ENCODE results near the gene PMP22.

The PMP22 gene

DNA sequence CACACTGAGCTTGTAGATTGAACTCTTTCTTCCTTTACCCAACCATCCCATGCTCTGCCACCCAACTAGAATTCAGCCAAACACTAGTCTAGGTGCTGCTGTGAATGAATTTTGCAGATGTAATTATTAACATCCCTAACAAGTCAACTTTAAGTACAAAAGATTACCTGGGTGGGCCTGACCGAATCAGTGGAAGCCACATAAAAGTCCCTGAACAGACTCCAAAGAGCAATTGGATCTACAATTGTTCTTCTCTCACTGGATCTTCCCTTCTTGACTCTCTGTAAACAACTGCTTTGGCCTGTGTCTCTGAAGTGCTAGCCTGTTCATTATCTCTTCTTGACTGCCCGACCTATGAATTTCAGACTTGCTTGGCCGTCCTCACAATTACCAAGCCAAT lies 67.9 kb downstream of the PMP22 start:
- Histone ChIP-seq H3K9me3 (ENCODE audit: severe bottlenecking) (no peaks in the 10 kb centered on the region), H3K4me3 (ENCODE audit: severe bottlenecking) (no peak overlapping the region), H3K4me1 (ENCODE audit: insufficient read depth, poor library complexity, severe bottlenecking) (no peaks in the 10 kb centered on the region), H3K36me3 (ENCODE audit: low read depth) (no peaks in the 10 kb centered on the region), H3K27ac (ENCODE audit: poor library complexity, severe bottlenecking) (no peak overlapping the region), H3K27me3 (ENCODE audit: insufficient read depth, poor library complexity, severe bottlenecking) (peaks cover 3% of the 10 kb centered on the region)
- DNase-seq (ENCODE audit: low spot score) (no peak), ATAC-seq (ENCODE audit: low read depth) (no peak)
- TF ChIP-seq, protein P1, sequence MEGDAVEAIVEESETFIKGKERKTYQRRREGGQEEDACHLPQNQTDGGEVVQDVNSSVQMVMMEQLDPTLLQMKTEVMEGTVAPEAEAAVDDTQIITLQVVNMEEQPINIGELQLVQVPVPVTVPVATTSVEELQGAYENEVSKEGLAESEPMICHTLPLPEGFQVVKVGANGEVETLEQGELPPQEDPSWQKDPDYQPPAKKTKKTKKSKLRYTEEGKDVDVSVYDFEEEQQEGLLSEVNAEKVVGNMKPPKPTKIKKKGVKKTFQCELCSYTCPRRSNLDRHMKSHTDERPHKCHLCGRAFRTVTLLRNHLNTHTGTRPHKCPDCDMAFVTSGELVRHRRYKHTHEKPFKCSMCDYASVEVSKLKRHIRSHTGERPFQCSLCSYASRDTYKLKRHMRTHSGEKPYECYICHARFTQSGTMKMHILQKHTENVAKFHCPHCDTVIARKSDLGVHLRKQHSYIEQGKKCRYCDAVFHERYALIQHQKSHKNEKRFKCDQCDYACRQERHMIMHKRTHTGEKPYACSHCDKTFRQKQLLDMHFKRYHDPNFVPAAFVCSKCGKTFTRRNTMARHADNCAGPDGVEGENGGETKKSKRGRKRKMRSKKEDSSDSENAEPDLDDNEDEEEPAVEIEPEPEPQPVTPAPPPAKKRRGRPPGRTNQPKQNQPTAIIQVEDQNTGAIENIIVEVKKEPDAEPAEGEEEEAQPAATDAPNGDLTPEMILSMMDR (IDR thresholded peaks at IDR 0.05; ENCODE audit: poor library complexity, severe bottlenecking) = no peak

DNA sequence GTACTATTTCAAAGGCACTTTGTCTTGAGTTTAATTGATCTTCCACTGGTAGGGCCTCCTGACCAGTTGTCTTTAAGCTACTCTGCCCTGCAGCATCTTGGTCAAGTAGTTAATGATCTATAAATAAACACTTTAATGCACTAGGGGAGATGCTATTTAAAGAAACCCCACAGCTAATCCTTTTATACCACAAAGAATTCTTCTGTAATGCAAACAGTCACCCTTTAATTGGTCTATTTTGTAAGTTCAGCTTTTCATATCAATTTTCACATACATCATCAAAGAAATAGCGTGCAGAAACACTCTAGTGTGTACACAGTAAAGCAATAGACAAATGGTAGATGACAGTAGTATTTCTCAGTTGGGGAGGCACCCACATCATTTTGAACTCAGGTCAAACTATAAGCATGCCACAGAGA lies 70.3 kb downstream of the PMP22 start:
- TF ChIP-seq, protein P1 (IDR thresholded peaks at IDR 0.05; ENCODE audit: poor library complexity, severe bottlenecking) = no peak
- Histone ChIP-seq H3K4me1 (ENCODE audit: insufficient read depth, poor library complexity, severe bottlenecking) (no peaks in the 10 kb centered on the region), H3K27me3 (ENCODE audit: insufficient read depth, poor library complexity, severe bottlenecking) (peaks cover 3% of the 10 kb centered on the region), H3K9me3 (ENCODE audit: severe bottlenecking) (no peaks in the 10 kb centered on the region), H3K4me3 (ENCODE audit: severe bottlenecking) (no peak overlapping the region), H3K27ac (ENCODE audit: poor library complexity, severe bottlenecking) (no peak overlapping the region), H3K36me3 (ENCODE audit: low read depth) (no peaks in the 10 kb centered on the region)
- no peak for ATAC-seq (ENCODE audit: low read depth)
- DNase-seq (ENCODE audit: low spot score) = no peak

DNA sequence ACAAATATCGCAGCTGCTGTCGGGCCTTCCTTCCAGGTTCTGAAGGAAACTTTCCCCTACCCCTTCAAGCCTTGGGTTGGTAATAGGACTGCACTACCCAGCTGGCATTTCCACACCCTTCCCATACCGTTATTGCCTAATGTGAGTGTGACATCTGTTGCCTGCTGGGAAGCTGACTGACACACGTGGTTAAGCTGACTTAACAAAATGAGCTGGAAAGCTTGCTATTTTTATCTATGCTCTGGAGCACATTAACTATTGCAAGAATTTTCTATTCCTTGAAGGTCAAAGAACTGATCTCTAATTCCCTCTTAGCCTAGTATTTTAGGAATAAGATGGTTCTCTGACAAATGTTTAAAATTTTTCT lies 79.5 kb downstream of the PMP22 start:
- Histone ChIP-seq H3K4me3 (ENCODE audit: severe bottlenecking) (no peak overlapping the region), H3K27ac (ENCODE audit: poor library complexity, severe bottlenecking) (no peak overlapping the region), H3K9me3 (ENCODE audit: severe bottlenecking) (no peaks in the 10 kb centered on the region), H3K27me3 (ENCODE audit: insufficient read depth, poor library complexity, severe bottlenecking) (no peaks in the 10 kb centered on the region), H3K4me1 (ENCODE audit: insufficient read depth, poor library complexity, severe bottlenecking) (no peaks in the 10 kb centered on the region), H3K36me3 (ENCODE audit: low read depth) (no peaks in the 10 kb centered on the region)
- DNase-seq (ENCODE audit: low spot score) (no peak), ATAC-seq (ENCODE audit: low read depth) (no peak)
- TF ChIP-seq, protein P1 (IDR thresholded peaks at IDR 0.05; ENCODE audit: poor library complexity, severe bottlenecking) = no peak

DNA sequence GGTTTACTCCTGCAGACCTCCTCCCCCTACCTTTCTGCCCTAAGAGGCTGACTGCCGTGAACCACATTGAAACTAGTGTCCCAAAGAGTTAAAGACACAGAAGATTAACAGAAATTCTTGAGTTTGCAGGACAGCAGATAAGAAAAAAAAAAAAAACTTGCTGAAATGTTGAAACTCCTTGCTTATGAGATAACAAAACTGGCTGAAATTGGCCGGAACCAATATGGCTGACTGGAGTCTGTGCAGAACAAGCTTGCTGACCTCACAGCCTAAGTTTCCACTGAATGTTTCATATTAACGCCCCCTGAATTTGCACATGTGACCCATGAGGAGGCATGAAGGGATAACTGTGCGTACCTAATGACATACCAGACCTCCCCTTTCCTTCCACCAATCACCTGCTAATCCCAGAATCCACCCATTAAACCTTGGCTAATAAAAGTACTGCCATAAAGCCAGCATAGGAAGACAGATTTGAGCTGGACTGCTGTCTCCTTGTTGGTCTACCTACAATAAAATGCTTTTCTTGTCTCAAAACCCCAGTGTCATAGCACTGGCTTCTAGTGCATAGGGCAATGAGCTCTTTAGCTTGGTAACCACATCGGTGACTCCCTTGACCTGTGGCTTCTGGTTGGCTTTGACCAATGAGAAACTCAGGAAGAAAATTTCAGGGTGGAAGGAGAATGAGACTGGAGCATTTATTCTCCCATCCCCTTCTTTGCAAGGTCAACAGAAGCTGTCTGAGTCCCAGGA lies 80.1 kb downstream of the PMP22 start:
- no peak overlapping the region for H3K4me3 ChIP-seq (ENCODE audit: severe bottlenecking)
- DNase-seq (ENCODE audit: low spot score) (no peak), ATAC-seq (ENCODE audit: low read depth) (no peak)
- H3K4me1 ChIP-seq (ENCODE audit: insufficient read depth, poor library complexity, severe bottlenecking) = no peaks in the 10 kb centered on the region
- TF ChIP-seq, protein P1 (IDR thresholded peaks at IDR 0.05; ENCODE audit: poor library complexity, severe bottlenecking) = no peak
- H3K36me3 ChIP-seq (ENCODE audit: low read depth) = no peaks in the 10 kb centered on the region
- no peak overlapping the region for H3K27ac ChIP-seq (ENCODE audit: poor library complexity, severe bottlenecking)
- no peaks in the 10 kb centered on the region for H3K9me3 ChIP-seq (ENCODE audit: severe bottlenecking)
- no peaks in the 10 kb centered on the region for H3K27me3 ChIP-seq (ENCODE audit: insufficient read depth, poor library complexity, severe bottlenecking)

DNA sequence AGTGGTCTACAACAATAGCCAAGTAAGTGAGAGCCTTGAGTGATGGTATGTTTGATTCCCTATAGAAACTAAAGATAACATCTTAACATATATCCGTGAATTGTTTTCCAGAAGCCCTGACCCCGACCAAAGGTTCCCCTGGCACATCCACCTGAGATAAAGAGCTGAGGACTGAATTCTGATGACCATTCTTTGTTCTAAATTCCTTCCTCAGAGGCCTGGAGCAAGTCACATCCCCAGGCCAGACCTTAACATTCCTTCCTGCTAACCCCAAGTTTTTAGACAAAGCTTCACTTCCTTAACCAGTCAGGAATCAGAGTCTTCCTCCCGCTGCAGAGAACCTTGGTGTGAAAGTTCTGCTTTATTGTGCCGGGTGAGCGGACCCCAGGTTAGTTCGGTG lies 83.3 kb downstream of the PMP22 start:
- ATAC-seq (ENCODE audit: low read depth) (no peak), DNase-seq (ENCODE audit: low spot score) (no peak)
- Histone ChIP-seq H3K4me1 (ENCODE audit: insufficient read depth, poor library complexity, severe bottlenecking) (no peaks in the 10 kb centered on the region), H3K27ac (ENCODE audit: poor library complexity, severe bottlenecking) (no peak overlapping the region), H3K27me3 (ENCODE audit: insufficient read depth, poor library complexity, severe bottlenecking) (no peaks in the 10 kb centered on the region), H3K9me3 (ENCODE audit: severe bottlenecking) (no peaks in the 10 kb centered on the region), H3K4me3 (ENCODE audit: severe bottlenecking) (no peak overlapping the region), H3K36me3 (ENCODE audit: low read depth) (no peaks in the 10 kb centered on the region)
- TF ChIP-seq, protein P1 (IDR thresholded peaks at IDR 0.05; ENCODE audit: poor library complexity, severe bottlenecking) = no peak
